ENCODE results near the gene PPP1R15A. TPM values are rescaled to one million over a fixed set of nuclear protein-coding genes. Genes with fewer than 3 reads are reported as not detected.
"Not testable (repeated sequence)": the region's sequence is repeated elsewhere in the genome, so short reads cannot be mapped to it uniquely, and the experiment has no call there.

PPP1R15A gene
- total RNA-seq, 2 experiments from 2014 or later = 31.4 to 31.9 TPM

- ChIA-PET POLR2A (interaction anchor here (0.7 to 1.7 kb wide), 5 partner anchors 24 to 64 kb away, joined by 3 to 7 read pairs (median 5); partner anchors contain the start of gene PPP1R15A), CTCF (interaction anchor here (0.6 to 2.2 kb wide), 3 partner anchors 41 to 94 kb away, joined by 4 to 7 read pairs (median 7); partner anchors contain the start of gene RUVBL2)
Observed at GRCh38 chr19:48899781-48900476, 27.7 kb downstream of the PPP1R15A start, which contains the start of gene NUCB1. Gene NUCB1, plus strand, starts transcription at chr19:48900312. Its CDS starts 485 bp downstream, at chr19:48900797.

GRCh38 chr19:48900477-48901406, 28.5 kb downstream of the PPP1R15A start:
- ChIA-PET POLR2A (interaction anchor here (1.0 to 1.7 kb wide), 5 partner anchors 25 to 67 kb away, joined by 3 to 7 read pairs (median 5); partner anchors contain the start of gene PPP1R15A), CTCF (interaction anchor here (0.6 to 2.2 kb wide), 4 partner anchors 42 to 93 kb away, joined by 3 to 7 read pairs (median 6); partner anchors contain the start of genes HSD17B14 and RUVBL2)

- CTCF ChIA-PET = interaction anchor here (1.0 kb wide), 1 partner anchor 9 kb away, joined by 3 read pairs; no protein-coding TSS in a partner anchor
- POLR2A ChIA-PET = not testable (repeated sequence)
Observed at GRCh38 chr19:48902291-48902690, 30.1 kb downstream of the PPP1R15A start.

- CTCF ChIA-PET, POLR2A ChIA-PET: not testable (repeated sequence)
Observed at GRCh38 chr19:48903788-48904187, 31.6 kb downstream of the PPP1R15A start.

GRCh38 chr19:48905664-48906063, 33.4 kb downstream of the PPP1R15A start:
- ChIA-PET POLR2A (interaction anchor here (0.5 kb wide), 1 partner anchor 66 kb away, joined by 3 read pairs; no protein-coding TSS in a partner anchor), CTCF (interaction anchor here (0.7 kb wide), 1 partner anchor 65 kb away, joined by 3 read pairs; no protein-coding TSS in a partner anchor)

- ChIA-PET CTCF (interaction anchor here (0.7 kb wide), 1 partner anchor 64 kb away, joined by 3 read pairs; no protein-coding TSS in a partner anchor), POLR2A (no interaction called here)
Observed at GRCh38 chr19:48906324-48906723, 34.1 kb downstream of the PPP1R15A start.

GRCh38 chr19:48907671-48908070, 35.5 kb downstream of the PPP1R15A start:
- POLR2A ChIA-PET = no interaction called here
- CTCF ChIA-PET = no interaction called here

- POLR2A ChIA-PET, CTCF ChIA-PET: not testable (repeated sequence)
Observed at GRCh38 chr19:48909424-48910077, 37.3 kb downstream of the PPP1R15A start.

GRCh38 chr19:48910803-48911202, 38.6 kb downstream of the PPP1R15A start:
- ChIA-PET POLR2A (no interaction called here), CTCF (interaction anchor here (0.6 to 1.3 kb wide), 3 partner anchors 10 to 141 kb away, joined by 3 to 4 read pairs (median 3); no protein-coding TSS in a partner anchor)

GRCh38 chr19:48913114-48913889, 41.1 kb downstream of the PPP1R15A start:
- CTCF ChIA-PET = interaction anchor here (1.2 kb wide), 1 partner anchor 13 kb away, joined by 3 read pairs; no protein-coding TSS in a partner anchor
- POLR2A ChIA-PET = no interaction called here

- POLR2A ChIA-PET = interaction anchor here (0.9 kb wide), 1 partner anchor 34 kb away, joined by 3 read pairs; no protein-coding TSS in a partner anchor
- CTCF ChIA-PET = interaction anchor here (1.2 kb wide), 1 partner anchor 12 kb away, joined by 3 read pairs; no protein-coding TSS in a partner anchor
Observed at GRCh38 chr19:48914181-48914580, 42.0 kb downstream of the PPP1R15A start.

- CTCF ChIA-PET = no interaction called here
- POLR2A ChIA-PET = no interaction called here
Observed at GRCh38 chr19:48915757-48916156, 43.5 kb downstream of the PPP1R15A start.

GRCh38 chr19:48918071-48918470, 45.9 kb downstream of the PPP1R15A start:
- ChIA-PET POLR2A (interaction anchor here (0.6 kb wide), 3 partner anchors 10 to 37 kb away, joined by 4 to 9 read pairs (median 5); no protein-coding TSS in a partner anchor), CTCF (interaction anchor here (0.9 kb wide), 1 partner anchor 74 kb away, joined by 3 read pairs; no protein-coding TSS in a partner anchor)

GRCh38 chr19:48918801-48919247, 46.6 kb downstream of the PPP1R15A start:
- ChIA-PET CTCF (interaction anchor here (0.5 to 1.5 kb wide), 3 partner anchors 52 to 221 kb away, joined by 4 to 5 read pairs (median 4); no protein-coding TSS in a partner anchor), POLR2A (interaction anchor here (0.6 kb wide), 2 partner anchors 9 to 37 kb away, joined by 5 to 9 read pairs; no protein-coding TSS in a partner anchor)

- CTCF ChIA-PET = interaction anchor here (0.5 to 1.5 kb wide), 3 partner anchors 51 to 222 kb away, joined by 4 to 5 read pairs (median 4); no protein-coding TSS in a partner anchor
- POLR2A ChIA-PET = not testable (repeated sequence)
Observed at GRCh38 chr19:48919271-48919670, 47.0 kb downstream of the PPP1R15A start.

- ChIA-PET CTCF (interaction anchor here (0.5 to 1.4 kb wide), 2 partner anchors 9 to 96 kb away, joined by 3 to 4 read pairs; no protein-coding TSS in a partner anchor), POLR2A (no interaction called here)
Observed at GRCh38 chr19:48920949-48921348, 48.7 kb downstream of the PPP1R15A start.

- CTCF ChIA-PET = interaction anchor here (1.4 kb wide), 1 partner anchor 10 kb away, joined by 3 read pairs; no protein-coding TSS in a partner anchor
- POLR2A ChIA-PET = no interaction called here
Observed at GRCh38 chr19:48921721-48922500, 49.7 kb downstream of the PPP1R15A start.

Measured in activated CD8-positive, alpha-beta memory T cell treated with anti-CD3 and anti-CD28 coated beads for 36 hours (primary cell).